Hematopoietic multipotent progenitor cell (in vitro differentiated cells): ENCODE data around the gene SLC25A53. TPM values are rescaled to one million over a fixed set of nuclear protein-coding genes. Genes with fewer than 3 reads are reported as not detected.
"Not testable (repeated sequence)": the region's sequence is repeated elsewhere in the genome, so short reads cannot be mapped to it uniquely, and the experiment has no call there.

ENCODE experiments used
- DNase-seq, 3 donors: peaks; one replicate each; pipeline ENCODE4 v3.0.0-alpha.2; 2011 to 2015; ENCODE audit warnings: low read depth in 2 of 3, low spot score in 2 of 3
- total RNA-seq: library from RNA; depleted of rRNA; stranded (reverse); fragments of >200 nt; gene quantifications from one replicate; pipeline ENCODE4 v1.2.3, GENCODE V29; 2012

SLC25A53 gene
- total RNA-seq, 1 donor, result 5.4 TPM

DNA sequence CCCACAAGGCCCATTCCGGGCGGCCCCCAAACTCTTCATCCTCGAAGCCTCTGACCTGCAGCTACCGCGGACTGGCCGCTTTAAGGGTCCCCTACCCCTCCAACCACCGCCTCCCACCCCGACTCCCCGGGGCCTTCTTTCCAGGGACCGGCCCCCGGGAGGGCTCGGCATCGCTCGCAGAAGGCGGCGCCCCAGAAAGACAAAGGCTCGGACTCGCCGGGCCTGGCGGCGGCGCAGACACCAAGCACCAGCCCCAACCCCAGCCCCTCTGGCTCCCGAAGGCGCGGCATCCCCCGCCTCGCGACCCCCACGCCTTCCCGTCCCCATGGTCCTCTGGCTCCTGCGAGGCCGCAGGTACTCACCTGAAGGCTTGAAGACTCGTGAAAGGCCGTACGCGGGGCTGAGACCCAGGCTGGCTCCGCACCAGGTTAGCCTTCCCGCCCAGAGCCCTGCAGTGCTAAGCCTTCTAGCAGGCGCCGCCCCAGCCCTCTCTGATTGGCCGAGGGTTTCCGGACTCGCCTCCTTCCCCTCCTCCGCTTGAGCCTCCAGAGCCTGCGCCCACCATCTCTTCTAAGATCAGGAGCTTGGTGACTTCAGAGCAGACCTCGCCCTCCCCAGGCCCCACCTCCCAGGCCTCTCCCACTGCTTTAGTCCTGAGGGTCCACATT lies 80.9 kb downstream of the SLC25A53 start, which contains the start of gene TMSB15C:
TMSB15C (minus strand) TSS at position 459 of the 668 bp plus-strand sequence.
- not testable (repeated sequence) for DNase-seq

- DNase-seq, result not testable (repeated sequence)
Observed at GRCh38 chrX:104062636-104063035, 94.2 kb downstream of the SLC25A53 start.

- not testable (repeated sequence) for DNase-seq
Observed at GRCh38 chrX:104054956-104055355, 101.9 kb downstream of the SLC25A53 start.

Other genes with a start within 250 kb of the SLC25A53 start
- gene TMSB15B, start 194.4 kb downstream of the SLC25A53 start, total RNA-seq, result 3.0 TPM
- not detected for gene H2BW1, start 143.3 kb downstream of the SLC25A53 start, total RNA-seq
- not detected for gene H2BW2, start 117.1 kb downstream of the SLC25A53 start, total RNA-seq
- gene TMSB15C, start 80.8 kb downstream of the SLC25A53 start, total RNA-seq, result 2.4 TPM
- gene ZCCHC18, start 44.5 kb downstream of the SLC25A53 start, total RNA-seq, result 3.8 TPM
- gene FAM199X, start 9.4 kb upstream of the SLC25A53 start, total RNA-seq, result 7.8 TPM
- not detected for gene ESX1, start 97.9 kb upstream of the SLC25A53 start, total RNA-seq